Dedifferentiated amniotic fluid mesenchymal stem cell (primary cell): ENCODE data around the gene ACVR2A.

ENCODE experiments used
- DNase-seq: peaks from one replicate; pipeline ENCODE4 v3.0.0-alpha.2; 2016; ENCODE audit errors: extremely low spot score

Gene ACVR2A

GRCh38 chr2:147924647-147925046, 79.8 kb downstream of the ACVR2A start:
- no peak for DNase-seq

GRCh38 chr2:147925886-147926285, 81.1 kb downstream of the ACVR2A start:
- DNase-seq = no peak

DNA sequence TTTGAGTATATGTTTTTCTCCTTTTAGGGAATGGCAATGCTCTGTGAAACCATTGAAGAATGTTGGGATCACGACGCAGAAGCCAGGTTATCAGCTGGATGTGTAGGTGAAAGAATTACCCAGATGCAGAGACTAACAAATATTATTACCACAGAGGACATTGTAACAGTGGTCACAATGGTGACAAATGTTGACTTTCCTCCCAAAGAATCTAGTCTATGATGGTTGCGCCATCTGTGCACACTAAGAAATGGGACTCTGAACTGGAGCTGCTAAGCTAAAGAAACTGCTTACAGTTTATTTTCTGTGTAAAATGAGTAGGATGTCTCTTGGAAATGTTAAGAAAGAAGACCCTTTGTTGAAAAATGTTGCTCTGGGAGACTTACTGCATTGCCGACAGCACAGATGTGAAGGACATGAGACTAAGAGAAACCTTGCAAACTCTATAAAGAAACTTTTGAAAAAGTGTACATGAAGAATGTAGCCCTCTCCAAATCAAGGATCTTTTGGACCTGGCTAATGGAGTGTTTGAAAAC, 82.3 kb downstream of the ACVR2A start:
- DNase-seq = no peak

DNA sequence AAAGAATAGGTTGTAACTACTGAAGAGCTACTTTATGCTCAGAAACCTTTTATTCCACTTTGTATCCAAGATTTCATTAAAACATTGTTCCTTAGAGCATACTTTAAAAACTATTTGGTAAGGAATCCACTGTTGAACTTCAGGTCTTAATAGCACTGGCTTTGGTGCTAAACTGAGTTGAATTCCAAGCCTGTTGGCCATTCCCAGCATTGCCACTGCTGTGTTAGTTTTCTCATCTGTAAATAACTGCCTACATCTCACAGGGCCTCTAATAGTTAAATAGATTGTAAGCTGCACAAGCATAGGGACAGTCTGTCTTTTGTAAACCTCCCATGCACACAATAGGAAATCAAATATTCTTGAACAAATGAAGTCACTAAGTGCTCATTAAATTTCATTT, 89.1 kb downstream of the ACVR2A start:
- DNase-seq = no peak

GRCh38 chr2:147934881-147935620, 90.2 kb downstream of the ACVR2A start:
- DNase-seq = no peak

- DNase-seq = peak; percentile 40
Observed at GRCh38 chr2:147937744-147938349, 93.0 kb downstream of the ACVR2A start.

GRCh38 chr2:147939313-147939712, 94.5 kb downstream of the ACVR2A start:
- DNase-seq = no peak

- DNase-seq = no peak
Observed at GRCh38 chr2:147945660-147946059, 100.8 kb downstream of the ACVR2A start.

GRCh38 chr2:147952118-147952517, 107.3 kb downstream of the ACVR2A start:
- no peak for DNase-seq

DNA sequence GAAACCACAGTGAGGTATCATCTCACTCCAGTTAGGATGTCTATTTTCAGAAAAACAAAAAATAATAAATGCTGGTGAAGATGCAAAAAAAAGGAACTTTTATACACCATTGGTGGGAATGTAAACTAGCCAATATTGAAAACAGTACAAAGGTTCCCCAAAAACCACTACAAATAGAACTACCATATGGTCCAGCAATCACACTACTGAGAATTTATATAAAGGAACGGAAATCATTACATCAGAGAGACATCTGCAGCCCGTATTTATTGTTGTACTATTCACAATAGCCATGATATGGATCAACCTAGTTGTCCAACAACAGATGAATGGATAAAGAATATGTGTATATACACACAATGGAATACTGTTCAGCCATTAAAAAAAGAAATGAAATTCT, 123.7 kb downstream of the ACVR2A start:
- DNase-seq = no peak

- DNase-seq = no peak
Observed at GRCh38 chr2:147976102-147976501, 131.3 kb downstream of the ACVR2A start.

GRCh38 chr2:147977679-147978078, 132.8 kb downstream of the ACVR2A start:
- DNase-seq = no peak
